CD4-positive, alpha-beta T cell treated with Interleukin-10 for 1 hour (primary cell): ENCODE measurements around the gene BCAR3.
"Not testable (repeated sequence)": the region's sequence is repeated elsewhere in the genome, so short reads cannot be mapped to it uniquely, and the experiment has no call there.

Source experiments
- DNase-seq: peaks from one replicate; pipeline ENCODE4 v3.0.0-alpha.2; 2020

Gene BCAR3

GRCh38 chr1:93705892-93706500 is 24.4 kb upstream of the BCAR3 start:
- no peak for DNase-seq

DNA sequence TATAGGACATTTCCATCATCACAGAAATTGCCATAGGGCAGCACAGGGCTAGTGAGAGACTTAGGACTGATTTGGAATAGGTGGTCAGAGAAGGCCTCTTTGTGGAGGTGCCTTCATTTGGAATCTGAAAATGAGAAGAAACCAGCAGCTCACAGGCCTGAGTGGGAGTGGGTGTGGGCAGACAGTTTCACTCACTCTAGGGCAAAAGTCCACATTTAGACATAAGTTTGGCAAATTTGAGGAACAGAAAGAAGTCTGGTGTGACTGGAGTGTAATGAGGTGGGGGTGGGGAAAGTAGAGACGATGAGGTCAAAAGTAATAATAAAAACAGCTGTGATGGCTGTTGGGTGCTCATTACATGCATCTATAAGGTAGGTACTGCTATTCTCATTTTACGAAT is 22.4 kb upstream of the BCAR3 start:
- DNase-seq, result no peak

DNA sequence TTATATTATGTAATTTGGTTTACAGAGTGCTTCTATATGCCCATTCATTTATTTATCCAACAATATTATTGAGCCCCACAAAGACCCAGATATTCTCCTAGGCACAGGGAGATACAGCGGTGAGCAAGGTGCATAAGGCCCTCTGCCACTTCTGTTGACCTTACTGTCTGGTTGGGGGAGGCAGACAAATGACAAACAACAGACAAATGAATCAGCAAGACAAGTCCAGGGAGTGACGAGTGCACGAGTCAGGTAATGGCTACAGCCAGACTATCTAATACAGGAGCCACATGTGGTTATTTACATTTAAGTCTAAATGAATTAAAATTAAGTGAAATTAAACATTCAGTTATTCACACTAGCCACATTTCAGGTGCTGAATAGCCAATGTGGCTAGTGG is 22.0 kb upstream of the BCAR3 start:
- DNase-seq, result no peak

DNA sequence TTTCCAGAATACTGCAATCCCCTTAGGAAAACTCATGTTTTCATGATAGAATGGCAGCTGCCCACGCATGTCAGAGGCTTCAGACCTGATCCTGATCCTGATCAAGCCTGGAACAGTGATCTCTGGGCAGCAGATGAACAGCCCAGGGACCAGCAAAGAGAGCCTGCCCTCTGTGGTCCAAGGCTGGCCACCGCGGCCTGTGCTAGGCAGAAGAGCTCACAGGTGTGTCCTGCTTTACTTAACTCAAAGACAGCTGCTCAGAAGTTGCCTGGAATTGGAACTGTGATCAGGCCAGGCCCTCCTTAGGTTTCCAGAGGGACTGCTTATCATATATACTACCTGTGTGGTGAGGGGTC is 21.2 kb upstream of the BCAR3 start:
- no peak for DNase-seq

GRCh38 chr1:93702111-93702827 is 20.6 kb upstream of the BCAR3 start:
- DNase-seq, result no peak

DNA sequence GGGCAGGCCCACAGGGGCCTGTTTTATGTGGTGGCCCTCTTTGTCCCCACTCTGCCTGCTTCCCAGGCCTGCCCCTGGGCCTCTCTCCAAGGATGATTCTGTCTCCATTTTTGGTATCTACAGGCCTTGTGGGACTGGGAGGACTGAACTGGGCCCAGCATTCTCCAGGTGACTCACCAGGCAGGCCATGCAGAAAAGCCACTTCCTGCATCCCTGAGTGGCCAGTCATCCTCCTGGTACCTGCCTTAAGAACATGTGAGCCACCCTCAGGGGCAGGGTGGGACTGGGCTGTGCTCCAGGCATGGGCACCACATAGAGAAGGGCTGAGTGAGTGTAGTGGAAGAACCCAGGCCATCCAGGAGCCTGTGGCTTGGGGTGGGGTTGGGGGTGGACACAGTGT is 20.0 kb upstream of the BCAR3 start:
- no peak for DNase-seq

DNA sequence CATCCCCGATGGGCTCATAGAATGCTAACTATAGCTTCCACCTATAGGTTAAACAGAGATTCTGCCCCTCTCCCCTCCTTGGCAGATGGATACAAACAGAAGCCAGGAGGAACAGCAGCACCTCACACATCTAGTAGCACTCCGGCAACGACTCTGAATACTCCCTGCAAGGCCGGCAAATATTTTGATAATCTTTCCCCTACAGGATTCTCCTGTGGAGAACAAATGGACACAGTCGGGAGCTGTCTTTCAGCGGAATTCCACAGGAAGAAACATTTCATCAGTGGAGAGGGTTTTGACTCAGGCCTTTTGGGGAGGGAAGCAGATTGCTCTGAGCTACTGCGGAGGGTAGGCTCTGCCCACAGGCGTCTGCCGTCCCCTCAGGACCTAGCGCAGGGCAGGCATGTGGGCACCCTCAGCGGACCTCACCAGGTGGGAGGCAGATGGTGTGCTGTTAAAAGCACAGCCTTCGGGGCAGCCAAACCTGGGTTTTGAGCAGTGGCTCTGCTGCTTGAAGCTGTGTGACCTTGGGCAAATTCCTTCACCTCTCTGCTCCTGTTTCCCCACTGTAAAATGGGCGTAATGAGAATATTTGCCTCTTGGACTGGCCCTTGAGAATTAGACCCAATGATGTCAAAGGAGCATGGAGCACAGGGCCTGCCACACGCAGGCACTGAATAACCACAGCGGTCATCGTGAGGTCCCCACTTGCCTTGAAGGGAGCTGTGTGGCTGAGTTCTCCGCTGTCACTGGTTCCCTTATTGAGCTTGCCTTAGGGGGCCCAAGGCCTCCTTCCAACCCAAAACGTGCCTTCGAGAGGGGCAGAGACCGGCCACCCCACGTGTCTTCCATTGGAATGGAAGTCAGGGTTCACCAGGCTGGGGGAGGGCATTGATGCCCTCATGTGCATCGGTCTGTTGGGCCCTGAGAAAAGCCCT is 19.2 kb upstream of the BCAR3 start:
- DNase-seq, result no peak

GRCh38 chr1:93699503-93700168 is 18.0 kb upstream of the BCAR3 start:
- DNase-seq, result no peak

DNA sequence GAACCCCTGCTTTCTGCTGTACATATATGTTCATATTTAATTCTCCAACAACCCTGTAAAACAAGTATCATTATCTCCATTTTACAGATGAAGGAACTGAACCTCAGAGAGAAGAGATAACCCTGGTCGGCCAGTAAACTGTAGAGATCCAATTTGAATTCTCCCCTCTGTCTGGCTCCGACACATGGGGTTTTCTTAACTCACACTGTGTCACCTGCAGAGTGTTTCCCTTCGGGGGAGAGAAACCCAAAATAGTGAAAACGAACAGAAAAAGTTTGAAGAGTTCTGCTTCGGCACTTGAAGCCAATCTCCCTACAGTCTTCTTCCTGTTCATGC is 17.4 kb upstream of the BCAR3 start:
- DNase-seq, result no peak

DNA sequence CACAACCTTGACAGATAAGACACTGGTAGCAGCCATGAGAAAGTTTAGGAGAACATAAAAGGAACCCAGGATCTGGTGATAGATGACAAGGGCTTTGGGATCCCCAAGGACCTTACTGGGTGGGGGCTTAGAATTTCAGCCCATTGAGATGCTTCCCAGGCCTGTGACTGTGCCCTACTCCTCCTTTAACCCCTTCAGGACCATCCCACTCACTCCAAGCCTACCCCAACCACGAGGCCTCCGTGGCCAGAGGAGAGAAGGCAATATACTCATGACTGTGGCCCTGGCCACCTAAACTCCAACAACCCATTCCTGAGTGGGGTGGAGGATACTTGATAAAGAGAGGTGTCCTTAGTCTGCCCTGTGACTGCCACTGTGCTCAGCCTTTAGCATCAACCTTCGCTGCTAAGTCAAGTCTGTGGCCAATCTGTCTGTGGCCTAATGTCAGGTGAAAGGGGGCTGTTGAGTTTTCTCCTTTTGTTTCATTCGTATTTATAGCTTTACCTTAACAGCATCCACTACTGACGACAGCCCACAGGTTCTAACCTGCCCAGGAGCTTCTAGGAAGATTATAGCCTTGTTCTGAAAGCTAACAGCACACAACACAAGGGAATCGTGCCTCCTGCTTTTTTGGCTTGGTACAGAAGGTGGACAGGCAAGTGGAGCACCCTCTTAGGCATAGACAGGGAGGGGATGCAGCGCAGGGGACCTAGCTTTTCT is 16.9 kb upstream of the BCAR3 start:
- no peak for DNase-seq

GRCh38 chr1:93697566-93697965 is 15.9 kb upstream of the BCAR3 start:
- DNase-seq, result not testable (repeated sequence)

- DNase-seq, result no peak
Measured at GRCh38 chr1:93695411-93696005, 13.9 kb upstream of the BCAR3 start.

DNA sequence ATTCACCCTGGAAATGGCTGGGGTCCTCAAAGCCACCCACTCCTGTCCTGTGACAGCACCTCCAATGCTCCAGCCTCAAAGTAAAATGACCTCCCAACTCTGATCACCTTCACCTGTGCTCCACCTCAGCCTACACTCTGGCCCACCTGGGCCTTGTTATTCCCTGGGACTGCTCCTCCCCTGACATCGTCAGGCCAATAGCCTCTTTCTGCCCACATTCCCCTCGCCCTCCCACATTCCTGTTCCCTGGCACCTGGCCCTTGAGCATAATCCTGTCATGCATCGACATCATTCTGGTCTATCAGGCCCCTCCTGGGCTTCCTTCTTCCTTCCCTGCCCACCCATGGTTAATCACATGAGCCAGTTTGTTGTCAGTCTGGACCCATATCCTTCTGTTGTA is 13.2 kb upstream of the BCAR3 start:
- DNase-seq, result no peak

DNA sequence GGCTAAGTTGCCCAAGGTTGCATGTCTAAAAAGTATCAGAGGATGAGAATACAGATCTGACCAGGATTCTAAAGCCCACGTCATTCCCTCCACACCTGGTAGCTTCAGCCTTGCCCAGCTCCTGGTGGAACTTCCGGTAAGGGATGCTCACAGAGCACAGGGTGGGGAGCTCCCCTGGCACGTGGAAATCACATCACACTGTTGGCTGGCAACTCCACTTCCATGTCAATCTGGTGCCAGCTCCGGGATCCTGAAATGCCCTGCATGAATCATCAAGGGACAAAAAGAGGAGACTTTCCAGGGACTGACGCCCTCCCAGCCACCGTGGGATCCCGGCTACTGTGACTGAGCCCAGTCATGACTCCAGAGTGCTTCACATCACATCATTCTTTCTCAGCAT is 12.4 kb upstream of the BCAR3 start:
- DNase-seq, result no peak

GRCh38 chr1:93692983-93693591 is 11.4 kb upstream of the BCAR3 start:
- DNase-seq, result no peak

GRCh38 chr1:93692451-93692861 is 10.8 kb upstream of the BCAR3 start:
- no peak for DNase-seq

- DNase-seq, result no peak
Measured at GRCh38 chr1:93692026-93692425, 10.4 kb upstream of the BCAR3 start.

DNA sequence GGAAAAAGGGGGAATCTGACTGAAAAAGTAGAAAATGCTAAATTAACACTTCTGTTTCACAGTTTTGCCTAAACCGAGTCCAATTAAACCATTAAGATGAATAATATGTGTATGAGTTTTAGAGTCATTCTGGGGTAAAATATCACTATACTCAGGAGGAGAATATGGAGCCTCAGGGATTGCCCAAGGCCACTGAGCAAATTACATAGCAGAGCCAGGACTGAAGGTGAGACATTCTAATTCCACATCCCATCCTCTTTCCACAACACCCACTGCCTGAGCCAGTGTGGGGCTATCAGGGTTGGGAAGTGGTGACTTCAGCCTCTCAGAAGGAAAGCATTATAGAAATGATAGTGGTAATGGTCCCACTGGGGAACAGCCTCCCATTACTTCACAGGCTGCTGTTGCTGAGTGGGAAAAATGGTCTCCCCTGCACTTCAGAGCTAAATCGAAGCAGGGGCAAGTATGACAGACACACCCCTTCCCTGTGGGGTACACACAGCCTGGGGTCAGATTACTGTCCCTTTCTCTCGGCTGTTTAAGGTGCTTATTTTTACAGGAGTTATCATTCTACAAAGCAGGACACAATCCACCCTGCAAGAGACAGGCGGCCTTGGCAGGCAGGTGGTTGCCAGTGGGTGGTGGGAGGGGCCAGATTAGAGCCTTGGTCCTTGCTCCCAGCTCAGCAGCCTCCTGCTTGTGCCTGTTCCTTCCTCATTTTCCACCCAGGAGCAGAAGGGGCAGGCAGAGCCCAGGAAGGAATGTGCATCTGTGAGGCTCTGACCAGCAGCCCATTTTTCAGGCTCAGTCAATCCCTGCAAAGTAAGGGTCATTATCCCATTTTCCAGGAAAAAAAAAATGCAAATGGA is 9.5 kb upstream of the BCAR3 start:
- DNase-seq, result no peak

DNA sequence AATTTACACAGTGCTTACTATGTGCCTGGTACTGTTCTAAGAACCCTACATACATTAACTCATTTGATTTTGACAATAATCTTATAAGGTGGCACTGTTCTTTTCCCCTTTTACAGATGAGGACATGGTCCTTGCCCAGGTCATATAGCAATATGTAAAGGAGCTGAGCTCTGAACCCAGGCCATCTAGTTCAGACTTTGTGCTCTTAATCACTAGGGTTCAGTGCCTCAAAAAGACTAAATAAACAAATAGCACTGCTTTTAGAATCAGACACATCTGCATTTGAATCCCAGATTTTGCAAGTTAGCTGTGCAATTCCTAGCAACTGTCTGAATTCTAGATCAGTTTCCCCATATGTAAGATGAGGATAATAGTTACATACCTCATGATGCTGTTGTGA is 8.7 kb upstream of the BCAR3 start:
- DNase-seq, result no peak

GRCh38 chr1:93689521-93690223 is 8.0 kb upstream of the BCAR3 start:
- DNase-seq, result no peak
